Measurements from ENCODE around the gene PEAK1.

Gene PEAK1

GRCh38 chr15:77126529-77127326, 293.2 kb downstream of the PEAK1 start:
- DNase-seq (ENCODE audit: low read depth, low spot score), result no peak
- no peak overlapping the region for H3K4me3 ChIP-seq (ENCODE audit: low read length)

GRCh38 chr15:77123854-77124253, 296.1 kb downstream of the PEAK1 start:
- no peak for DNase-seq (ENCODE audit: low read depth, low spot score)
- H3K4me3 ChIP-seq (ENCODE audit: low read length), result no peak overlapping the region

GRCh38 chr15:77122576-77122975, 297.3 kb downstream of the PEAK1 start:
- no peak overlapping the region for H3K4me3 ChIP-seq (ENCODE audit: low read length)
- DNase-seq (ENCODE audit: low read depth, low spot score), result no peak

- no peak overlapping the region for H3K4me3 ChIP-seq (ENCODE audit: low read length)
Observed at GRCh38 chr15:77121599-77121998, 298.3 kb downstream of the PEAK1 start.

GRCh38 chr15:77120576-77120975, 299.3 kb downstream of the PEAK1 start:
- DNase-seq (ENCODE audit: low read depth, low spot score), result no peak
- H3K4me3 ChIP-seq (ENCODE audit: low read length), result no peak overlapping the region

More at GRCh38 chr15:77121599-77121998, 298.3 kb downstream of the PEAK1 start:
- DNase-seq (ENCODE audit: low read depth, low spot score), result no peak

- H3K4me3 ChIP-seq (ENCODE audit: low read length), result no peak overlapping the region
- DNase-seq (ENCODE audit: low read depth, low spot score), result no peak
Observed at GRCh38 chr15:77119446-77119845, 300.5 kb downstream of the PEAK1 start.

GRCh38 chr15:77118882-77119321, 301.0 kb downstream of the PEAK1 start:
- no peak overlapping the region for H3K4me3 ChIP-seq (ENCODE audit: low read length)
- peak; percentile 74 for DNase-seq (ENCODE audit: low read depth, low spot score)

GRCh38 chr15:77115179-77115578, 304.7 kb downstream of the PEAK1 start:
- no peak overlapping the region for H3K4me3 ChIP-seq (ENCODE audit: low read length)
- no peak for DNase-seq (ENCODE audit: low read depth, low spot score)

GRCh38 chr15:77112838-77113504, 306.9 kb downstream of the PEAK1 start:
- H3K4me3 ChIP-seq (ENCODE audit: low read length), result no peak overlapping the region
- no peak for DNase-seq (ENCODE audit: low read depth, low spot score)

GRCh38 chr15:77111789-77112188, 308.1 kb downstream of the PEAK1 start:
- no peak overlapping the region for H3K4me3 ChIP-seq (ENCODE audit: low read length)
- DNase-seq (ENCODE audit: low read depth, low spot score), result no peak

- DNase-seq (ENCODE audit: low read depth, low spot score), result peak; percentile 38
- no peak overlapping the region for H3K4me3 ChIP-seq (ENCODE audit: low read length)
Observed at GRCh38 chr15:77107531-77108355, 312.2 kb downstream of the PEAK1 start.

GRCh38 chr15:77107068-77107467, 312.8 kb downstream of the PEAK1 start:
- DNase-seq (ENCODE audit: low read depth, low spot score), result no peak
- no peak overlapping the region for H3K4me3 ChIP-seq (ENCODE audit: low read length)

GRCh38 chr15:77104155-77104554, 315.7 kb downstream of the PEAK1 start:
- no peak overlapping the region for H3K4me3 ChIP-seq (ENCODE audit: low read length)
- DNase-seq (ENCODE audit: low read depth, low spot score), result no peak

GRCh38 chr15:77099741-77100463, 320.0 kb downstream of the PEAK1 start:
- DNase-seq (ENCODE audit: low read depth, low spot score), result no peak
- no peak overlapping the region for H3K4me3 ChIP-seq (ENCODE audit: low read length)

GRCh38 chr15:77098572-77098971, 321.3 kb downstream of the PEAK1 start:
- H3K4me3 ChIP-seq (ENCODE audit: low read length), result no peak overlapping the region
- DNase-seq (ENCODE audit: low read depth, low spot score), result no peak

GRCh38 chr15:77097921-77098320, 322.0 kb downstream of the PEAK1 start:
- no peak overlapping the region for H3K4me3 ChIP-seq (ENCODE audit: low read length)
- no peak for DNase-seq (ENCODE audit: low read depth, low spot score)

GRCh38 chr15:77097248-77097721, 322.6 kb downstream of the PEAK1 start:
- DNase-seq (ENCODE audit: low read depth, low spot score), result no peak
- H3K4me3 ChIP-seq (ENCODE audit: low read length), result no peak overlapping the region

- no peak overlapping the region for H3K4me3 ChIP-seq (ENCODE audit: low read length)
- no peak for DNase-seq (ENCODE audit: low read depth, low spot score)
Observed at GRCh38 chr15:77096541-77096940, 323.4 kb downstream of the PEAK1 start.

GRCh38 chr15:77096138-77096537, 323.8 kb downstream of the PEAK1 start:
- H3K4me3 ChIP-seq (ENCODE audit: low read length), result no peak overlapping the region
- DNase-seq (ENCODE audit: low read depth, low spot score), result no peak

All from Jurkat, Clone E6-1 (cell line).